Ishikawa (cell line): ENCODE data around the gene CAMTA1.

ENCODE experiments used
- CEBPB ChIP-seq: IDR thresholded peaks from 2 replicates; pipeline ENCODE4 v1.6.1; 2012
- CREB1 ChIP-seq: IDR thresholded peaks from 2 replicates; pipeline ENCODE4 v1.6.1; 2012; ENCODE audit warnings: low read depth
- EGR1 ChIP-seq: IDR thresholded peaks from 2 replicates; pipeline ENCODE4 v1.6.1; 2012
- EP300 ChIP-seq: IDR thresholded peaks from 2 replicates; pipeline ENCODE4 v1.6.1; 2012; ENCODE audit warnings: borderline replicate concordance
- FOXM1 ChIP-seq: IDR thresholded peaks from 2 replicates; pipeline ENCODE4 v1.6.1; 2012; ENCODE audit warnings: low read depth, borderline replicate concordance
- MAX ChIP-seq: IDR thresholded peaks from 2 replicates; pipeline ENCODE4 v1.6.1; 2012
- RAD21 ChIP-seq: IDR thresholded peaks from 2 replicates; pipeline ENCODE4 v1.6.1; 2012; ENCODE audit warnings: low read depth
- TAF1 ChIP-seq: IDR thresholded peaks from 2 replicates; pipeline ENCODE4 v1.6.1; 2012; ENCODE audit warnings: low read depth, mild to moderate bottlenecking
- TCF12 ChIP-seq: IDR thresholded peaks from 2 replicates; pipeline ENCODE4 v1.6.1; 2012; ENCODE audit warnings: low read depth
- USF1 ChIP-seq: IDR thresholded peaks from 2 replicates; pipeline ENCODE4 v1.6.1; 2012
- YY1 ChIP-seq: IDR thresholded peaks from 2 replicates; pipeline ENCODE4 v1.6.1; 2012; ENCODE audit warnings: low read depth
- ZBTB7A ChIP-seq: IDR thresholded peaks from 2 replicates; pipeline ENCODE4 v1.6.1; 2012; ENCODE audit warnings: low read depth
- TF ChIP-seq, protein P1 (sequence below): IDR thresholded peaks from 2 replicates; pipeline ENCODE4 v1.6.1; 2012; ENCODE audit warnings: low read depth, mild to moderate bottlenecking

- TF ChIP-seq FOXM1, result no peak
- TF ChIP-seq RAD21, result no peak
- no peak for TF ChIP-seq EP300
- no peak for TF ChIP-seq CEBPB
- TF ChIP-seq, protein P1, sequence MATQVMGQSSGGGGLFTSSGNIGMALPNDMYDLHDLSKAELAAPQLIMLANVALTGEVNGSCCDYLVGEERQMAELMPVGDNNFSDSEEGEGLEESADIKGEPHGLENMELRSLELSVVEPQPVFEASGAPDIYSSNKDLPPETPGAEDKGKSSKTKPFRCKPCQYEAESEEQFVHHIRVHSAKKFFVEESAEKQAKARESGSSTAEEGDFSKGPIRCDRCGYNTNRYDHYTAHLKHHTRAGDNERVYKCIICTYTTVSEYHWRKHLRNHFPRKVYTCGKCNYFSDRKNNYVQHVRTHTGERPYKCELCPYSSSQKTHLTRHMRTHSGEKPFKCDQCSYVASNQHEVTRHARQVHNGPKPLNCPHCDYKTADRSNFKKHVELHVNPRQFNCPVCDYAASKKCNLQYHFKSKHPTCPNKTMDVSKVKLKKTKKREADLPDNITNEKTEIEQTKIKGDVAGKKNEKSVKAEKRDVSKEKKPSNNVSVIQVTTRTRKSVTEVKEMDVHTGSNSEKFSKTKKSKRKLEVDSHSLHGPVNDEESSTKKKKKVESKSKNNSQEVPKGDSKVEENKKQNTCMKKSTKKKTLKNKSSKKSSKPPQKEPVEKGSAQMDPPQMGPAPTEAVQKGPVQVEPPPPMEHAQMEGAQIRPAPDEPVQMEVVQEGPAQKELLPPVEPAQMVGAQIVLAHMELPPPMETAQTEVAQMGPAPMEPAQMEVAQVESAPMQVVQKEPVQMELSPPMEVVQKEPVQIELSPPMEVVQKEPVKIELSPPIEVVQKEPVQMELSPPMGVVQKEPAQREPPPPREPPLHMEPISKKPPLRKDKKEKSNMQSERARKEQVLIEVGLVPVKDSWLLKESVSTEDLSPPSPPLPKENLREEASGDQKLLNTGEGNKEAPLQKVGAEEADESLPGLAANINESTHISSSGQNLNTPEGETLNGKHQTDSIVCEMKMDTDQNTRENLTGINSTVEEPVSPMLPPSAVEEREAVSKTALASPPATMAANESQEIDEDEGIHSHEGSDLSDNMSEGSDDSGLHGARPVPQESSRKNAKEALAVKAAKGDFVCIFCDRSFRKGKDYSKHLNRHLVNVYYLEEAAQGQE, result no peak
- TF ChIP-seq YY1, result no peak
- TF ChIP-seq ZBTB7A, result no peak
- no peak for TF ChIP-seq TAF1
- no peak for TF ChIP-seq CREB1
- TF ChIP-seq USF1, result no peak
- no peak for TF ChIP-seq TCF12
- no peak for TF ChIP-seq MAX
- TF ChIP-seq EGR1, result no peak
Measured at GRCh38 chr1:7489586-7489985, 704.3 kb downstream of the CAMTA1 start.
